ENCODE data around the gene CPNE6. TPM values are rescaled to one million over a fixed set of nuclear protein-coding genes. Genes with fewer than 3 reads are reported as not detected.

The CPNE6 gene
- total and polyA plus RNA-seq, 2 of the 8 experiments (the other 6 are each of a cell fraction or from before 2014, with no cell fraction given) = 0.05 TPM; not detected in 1

GRCh38 chr14:24098927-24099813 is 27.8 kb downstream of the CPNE6 start:
- TF ChIP-seq EP300 (IDR thresholded peaks at IDR 0.05; ENCODE audit: borderline replicate concordance in 1 of 2, low read depth in 2 of 2, low read length in 2 of 2) (no peak), CEBPB (IDR thresholded peaks at IDR 0.05; ENCODE audit: low read depth, low read length) (no peak), CBX8 (IDR thresholded peaks at IDR 0.05; ENCODE audit: borderline replicate concordance, low read depth, low read length) (no peak), CREB1 (IDR thresholded peaks at IDR 0.05) (no peak), SRF (IDR thresholded peaks at IDR 0.05; ENCODE audit: low read depth, low read length) (no peak), KDM5A (IDR thresholded peaks at IDR 0.05; ENCODE audit: low read length) (no peak), TAF7 (optimal IDR thresholded peaks at IDR 0.05; ENCODE audit: borderline replicate concordance, low read depth, low read length) (no peak)
- no peak overlapping the region for H2BK12ac ChIP-seq (ENCODE audit: low read depth, low read length)
- no peak overlapping the region for H3K4ac ChIP-seq (replicated peaks; ENCODE audit: insufficient read length, low read depth, low read length)
- no peak overlapping the region for H3K56ac ChIP-seq (replicated peaks; ENCODE audit: insufficient read length, low read depth, low read length)
- peaks cover 5% of the 10 kb centered on the region for H3K79me1 ChIP-seq (ENCODE audit: low read depth, low read length)
- H3K14ac ChIP-seq (ENCODE audit: insufficient read length) = no peak overlapping the region
- POLR2A ChIA-PET (ENCODE audit: partially characterized antibody) = interaction anchor here (0.8 to 23.9 kb wide), 9 partner anchors 6 to 44 kb away, joined by 3 to 626 read pairs (median 5); partner anchors contain the start of genes CPNE6, DCAF11, EMC9 and NRL
- no peak overlapping the region for H3K4me3 ChIP-seq (ENCODE audit: extremely low read depth in 1 of 4, insufficient read depth in 2 of 4, low read depth in 3 of 4, low read length in 4 of 4)
- H3K18ac ChIP-seq (ENCODE audit: extremely low read depth, low read length) = no peak overlapping the region
- DNase-seq (ENCODE audit: low read depth in 1 of 2, low spot score in 2 of 2) (no peak), FAIRE-seq (no peak)
- H3K23me2 ChIP-seq (ENCODE audit: low read depth, low read length) = peaks cover 8% of the 10 kb centered on the region
- no peak overlapping the region for H4K5ac ChIP-seq (ENCODE audit: insufficient read length, low read depth, low read length)
- peaks cover 0 to 9% (median 6%) of the 10 kb centered on the region in 4 experiments; a peak in 6 of 7 replicates for H3K4me1 ChIP-seq (replicated peaks in 1 of 4; ENCODE audit: control insufficient read depth in 3 of 4, insufficient read depth in 4 of 4, low read length in 3 of 4)
- H2BK120ac ChIP-seq (replicated peaks; ENCODE audit: low read depth, low read length) = no peak overlapping the region
- peaks cover 9 to 70% (median 43%) of the 10 kb centered on the region in 4 experiments; a peak in 7 of 8 replicates for H3K36me3 ChIP-seq (ENCODE audit: control insufficient read depth in 2 of 4, insufficient read depth in 4 of 4, low read length in 3 of 4)
- CTCF ChIA-PET (ENCODE audit: partially characterized antibody) = interaction anchor here (0.9 to 12.8 kb wide), 3 partner anchors 7 to 41 kb away, joined by 3 to 160 read pairs (median 3); no protein-coding TSS in a partner anchor
- no peak overlapping the region for H3K4me2 ChIP-seq (ENCODE audit: insufficient read depth in 1 of 2, low read depth in 2 of 2, low read length in 2 of 2)
- H4K20me1 ChIP-seq (replicated peaks in 1 of 2; ENCODE audit: control insufficient read depth in 1 of 2, insufficient read depth in 2 of 2, low read length in 2 of 2) = peaks cover 7 to 11% of the 10 kb centered on the region in 2 experiments
- H2AFZ ChIP-seq (ENCODE audit: low read length) = no peak overlapping the region
- no peak overlapping the region for H2BK5ac ChIP-seq (ENCODE audit: low read depth, low read length)
- peaks cover 0 to 3% of the 10 kb centered on the region in 2 experiments; a peak in 3 of 4 replicates for H3K9me3 ChIP-seq (ENCODE audit: insufficient read depth in 2 of 2, low read depth in 1 of 2, low read length in 1 of 2)
- H2BK20ac ChIP-seq (ENCODE audit: low read length) = no peak overlapping the region
- no peak overlapping the region for H3K27ac ChIP-seq (ENCODE audit: low read depth, low read length)
- H3K27me3 ChIP-seq (replicated peaks in 1 of 4; ENCODE audit: control insufficient read depth in 3 of 4, extremely low read depth in 1 of 4, insufficient read depth in 3 of 4, low read length in 3 of 4) = no peaks in the 10 kb centered on the region
- no peak overlapping the region for H2AK5ac ChIP-seq (ENCODE audit: low read depth, low read length)
- no peak overlapping the region for H2BK15ac ChIP-seq (ENCODE audit: low read length)
- WGBS, 2 experiments (ENCODE audit: extremely low coverage in 1 of 2, insufficient coverage in 1 of 2, insufficient read length in 1 of 2, insufficient replicate concordance in 2 of 2, low coverage in 1 of 2, low lambda C conversion rate in 2 of 2, missing lambda C conversion rate in 1 of 2) = 96% methylated on average over 16 of the region's 17 CpGs; no CpG with 5 or more reads in 1 of the 2 experiments
- no peak overlapping the region for H3K23ac ChIP-seq (ENCODE audit: insufficient read length)
- no peak overlapping the region for H4K91ac ChIP-seq (replicated peaks; ENCODE audit: insufficient read length, low read length)
- H3K9ac ChIP-seq (replicated peaks in 1 of 4; ENCODE audit: extremely low read depth in 1 of 4, low read depth in 3 of 4, low read length in 3 of 4) = no peak overlapping the region
- no peak overlapping the region; the same call in 1 of the 2 replicates for H4K8ac ChIP-seq (ENCODE audit: extremely low read depth, insufficient read depth, low read length)
- peaks cover 0 to 21% of the 10 kb centered on the region in 2 experiments; a peak in 2 of 4 replicates for H3K79me2 ChIP-seq (ENCODE audit: control insufficient read depth in 1 of 2, insufficient read depth in 2 of 2, low read length in 2 of 2)

All from H1 (cell line).